DMS79 (cell line): ENCODE results near the gene CCNY.

Experiments
- DNase-seq: peaks from one replicate; lab custom pipeline; 2025; lab: John Stamatoyannopoulos, UW

The CCNY gene

DNA sequence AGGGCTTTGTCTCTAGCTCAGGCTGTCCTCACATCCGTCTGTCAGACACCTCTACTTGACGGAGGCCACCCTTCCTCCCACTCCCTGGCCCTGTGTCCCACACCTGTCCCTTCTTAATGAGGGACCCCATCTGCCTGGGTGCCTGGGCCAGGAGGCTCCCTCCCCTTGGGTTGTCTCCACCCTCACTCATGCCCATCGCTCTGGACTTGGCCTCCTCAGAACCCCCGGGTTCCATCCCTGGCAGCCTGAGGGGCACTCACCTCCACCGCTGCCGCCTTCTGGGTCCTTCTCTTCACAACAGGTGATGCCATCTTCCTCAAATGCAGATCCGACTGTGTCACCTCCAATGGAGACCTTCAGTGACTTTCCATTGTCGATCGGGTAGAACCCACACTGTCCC is 248.6 kb downstream of the CCNY start:
- DNase-seq: no peak

DNA sequence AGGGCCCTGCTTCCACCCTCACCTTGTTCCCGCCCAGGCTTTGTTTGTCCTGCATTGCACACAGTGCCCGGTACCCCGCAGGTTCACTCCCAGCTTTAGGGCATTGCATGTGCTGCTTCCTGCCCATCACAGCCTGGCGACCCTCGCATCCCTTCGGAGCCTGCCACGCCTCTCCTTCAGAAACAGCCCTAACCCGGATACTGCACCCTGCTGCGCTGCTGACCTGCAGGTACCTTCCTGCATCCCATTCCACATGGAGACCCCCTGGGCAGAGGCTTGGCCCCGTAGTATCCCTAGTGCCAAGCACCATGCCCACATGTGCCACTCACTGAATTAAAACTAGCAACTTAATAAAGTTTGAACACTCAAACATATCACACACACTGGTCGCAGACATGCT is 249.0 kb downstream of the CCNY start:
- DNase-seq: no peak

DNA sequence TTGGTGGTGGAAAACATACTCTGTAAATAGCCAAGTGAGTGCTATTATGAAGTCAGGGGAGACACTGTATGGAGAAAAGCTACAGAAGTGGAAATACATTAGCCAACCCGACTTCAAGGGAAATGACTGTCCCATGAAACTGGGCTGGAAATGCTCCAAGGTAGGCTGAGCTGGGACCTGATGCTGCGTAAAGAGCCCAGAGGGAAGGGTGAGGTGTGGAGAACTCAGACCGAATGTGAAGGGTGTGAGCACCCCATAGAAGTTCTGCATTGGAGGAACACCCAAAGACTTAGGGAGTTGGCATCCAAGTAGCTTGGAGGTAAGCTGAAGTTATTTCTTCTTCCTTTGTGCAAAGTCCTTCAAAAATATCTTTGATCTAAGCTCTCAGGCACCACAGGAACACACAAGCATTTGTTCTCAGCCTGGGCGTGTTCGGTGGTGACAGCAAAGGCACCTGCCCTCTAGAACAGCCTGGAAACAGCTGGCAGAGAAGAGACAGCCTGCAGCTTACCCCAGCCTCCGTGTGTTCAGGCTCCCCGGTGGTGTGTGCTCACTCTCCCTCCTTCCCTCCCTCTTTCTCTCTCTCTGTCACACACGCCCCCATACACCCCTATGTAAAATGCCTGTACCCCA is 249.7 kb downstream of the CCNY start:
- no peak for DNase-seq

DNA sequence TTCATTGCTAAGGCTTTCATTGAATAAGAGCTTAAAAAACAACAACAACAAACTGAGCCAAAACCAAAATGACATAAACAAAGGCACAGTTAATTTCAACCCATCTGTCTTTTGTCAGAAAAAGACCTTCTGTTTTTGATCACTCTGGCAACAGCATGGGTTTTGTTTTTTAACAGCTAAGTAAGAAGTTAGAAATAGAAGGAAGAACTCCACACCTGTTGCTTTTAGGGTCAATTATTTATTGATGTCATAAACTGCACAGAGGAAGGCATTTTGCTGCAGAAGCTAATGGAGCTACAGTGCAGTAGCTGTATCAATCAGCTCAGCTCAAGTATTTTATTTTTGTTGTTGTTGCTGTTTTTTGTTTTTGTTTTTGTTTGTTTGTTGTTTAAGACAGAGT is 252.5 kb downstream of the CCNY start:
- DNase-seq: no peak

DNA sequence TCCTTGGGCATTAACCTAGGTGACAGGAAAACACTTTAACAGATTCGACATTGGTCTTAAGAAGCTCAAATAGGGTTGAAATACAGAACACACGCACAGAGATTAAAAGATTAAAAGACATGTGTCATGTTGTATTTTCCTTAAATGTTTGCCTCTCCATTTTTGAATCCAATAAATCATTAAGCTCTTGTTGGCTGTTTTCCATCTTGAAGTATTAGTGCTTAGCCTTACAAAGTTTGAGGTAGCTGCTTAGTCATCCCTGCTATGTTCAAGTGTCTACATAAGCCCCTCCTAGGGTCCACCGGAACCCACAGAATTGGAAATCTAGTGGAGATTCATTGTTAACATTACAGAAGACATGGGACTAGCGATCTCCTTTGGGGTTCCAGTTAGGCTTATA is 256.1 kb downstream of the CCNY start:
- DNase-seq: no peak

DNA sequence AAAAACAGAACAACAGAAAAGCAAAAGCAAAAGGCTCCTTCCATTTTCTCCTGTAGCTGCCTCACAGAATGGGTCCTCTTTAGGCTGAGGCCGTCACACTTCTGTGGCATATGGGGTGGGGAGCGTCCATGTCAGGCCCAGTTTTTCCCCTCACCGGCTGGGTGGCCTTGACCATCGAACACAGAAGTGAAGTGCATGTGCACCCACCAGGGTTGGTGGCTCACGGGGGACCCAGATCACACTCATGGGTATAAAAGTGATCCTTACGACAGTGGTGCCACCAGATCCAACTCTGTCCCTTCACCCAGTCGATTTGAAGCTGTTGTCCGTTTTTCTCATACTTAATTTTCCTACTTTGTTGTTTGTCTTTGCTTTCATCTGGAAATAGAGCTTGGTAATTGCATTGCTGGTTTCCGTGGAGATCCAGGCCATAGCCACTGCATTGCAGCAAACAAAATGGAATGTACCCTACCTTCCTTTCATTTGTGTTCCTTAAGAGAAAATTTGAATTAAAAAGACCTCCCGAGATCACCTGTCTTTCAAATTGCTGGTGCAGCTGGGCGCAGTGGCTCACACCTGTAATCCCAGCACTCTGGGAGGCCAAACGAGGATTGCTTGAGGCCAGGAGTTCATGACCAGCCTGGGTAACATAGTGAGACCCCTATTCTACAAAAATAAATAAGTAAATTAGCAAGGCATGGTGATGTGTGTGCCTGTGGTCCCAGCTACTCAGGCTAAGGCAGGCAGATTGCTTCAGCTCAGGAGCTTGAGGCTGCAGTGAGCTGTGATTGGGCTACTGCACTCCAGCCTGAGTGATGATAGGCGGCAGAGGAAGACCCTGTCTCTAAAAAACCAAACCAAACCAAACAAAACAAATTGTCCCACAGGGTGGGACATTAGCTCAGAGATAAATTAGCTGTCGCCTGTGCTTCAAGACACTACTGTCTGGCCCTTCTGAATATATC is 258.1 kb downstream of the CCNY start:
- DNase-seq: no peak

DNA sequence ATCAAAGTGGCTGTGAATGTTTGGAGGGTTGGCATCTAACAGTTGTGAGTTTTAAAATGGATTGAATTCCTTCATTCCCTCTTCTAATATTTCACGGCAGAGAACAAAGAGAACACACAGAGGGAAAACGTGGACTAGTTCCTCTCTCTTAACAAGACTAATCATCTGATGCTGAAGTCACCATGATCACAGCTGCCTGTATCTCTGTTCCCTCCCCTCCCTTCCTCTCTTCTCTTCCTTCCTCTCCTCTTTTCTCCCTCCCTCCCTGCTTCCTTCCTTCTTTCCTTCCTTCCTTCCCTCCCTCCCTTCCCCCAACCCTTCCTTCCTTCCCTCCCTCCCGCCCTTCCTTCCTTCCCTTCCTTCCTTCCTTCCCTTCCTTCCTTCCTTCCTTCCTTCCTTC is 258.8 kb downstream of the CCNY start:
- DNase-seq: no peak

DNA sequence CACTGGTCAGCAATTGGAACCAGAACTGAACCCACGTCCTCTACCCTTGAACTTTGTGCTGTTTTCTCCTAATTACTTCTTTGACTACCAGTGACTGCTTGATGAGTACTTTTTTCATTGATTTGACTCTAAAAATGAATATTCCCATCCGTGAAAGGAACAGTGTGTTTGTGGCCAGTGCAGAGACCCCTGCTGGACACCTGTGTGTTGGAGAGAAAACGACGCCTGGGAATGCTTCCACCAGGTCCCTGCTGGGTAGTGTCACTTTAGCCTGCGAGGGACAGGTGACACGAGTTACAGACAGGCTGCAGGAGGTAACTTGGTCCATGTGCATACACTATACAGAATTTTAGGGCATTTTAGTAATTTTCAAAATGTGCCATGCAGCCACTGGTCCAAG is 262.1 kb downstream of the CCNY start:
- no peak for DNase-seq

DNA sequence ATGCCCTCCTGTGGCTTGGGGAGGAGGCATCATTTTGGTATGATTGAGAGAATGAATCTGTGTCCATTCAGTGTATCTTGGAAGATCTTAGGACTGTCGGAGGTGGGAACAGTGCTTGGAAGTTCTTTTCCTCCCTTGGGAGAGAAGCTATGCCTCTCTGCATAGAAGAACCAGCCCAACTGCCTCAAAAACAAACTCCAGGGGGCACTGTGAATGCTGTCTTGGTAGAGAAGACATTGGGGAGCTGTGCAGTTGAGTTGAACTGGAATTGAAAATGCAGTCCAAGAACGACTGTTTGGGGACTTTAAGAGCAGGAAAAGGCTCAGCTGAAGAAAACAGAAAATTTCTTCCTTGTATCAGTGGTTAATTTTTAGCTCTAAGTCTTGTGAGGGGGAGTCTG is 263.9 kb downstream of the CCNY start:
- no peak for DNase-seq

DNA sequence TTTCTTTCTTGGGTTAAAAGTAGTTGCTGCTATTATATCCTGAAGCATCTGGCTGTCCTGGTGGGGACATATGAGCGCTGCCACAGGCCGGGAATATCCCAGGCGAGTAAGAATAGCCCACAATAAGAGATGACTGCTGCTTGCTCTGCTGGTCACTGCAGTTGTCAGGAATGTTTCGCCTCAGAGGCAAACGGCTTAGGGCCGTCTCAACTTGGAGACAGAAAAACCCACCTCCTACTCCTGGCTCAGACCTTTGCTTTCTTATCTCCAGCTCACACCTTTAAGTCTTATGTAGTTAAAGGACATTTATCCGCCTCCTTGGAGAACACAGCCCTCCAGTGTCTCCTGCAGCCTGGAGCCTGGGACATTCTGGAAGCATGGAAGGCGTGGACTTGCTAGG is 268.9 kb downstream of the CCNY start, which contains the start of gene GJD4:
Gene GJD4 (plus strand): TSS at position 151 of the 400 bp plus-strand sequence. CDS start 227 bp downstream, at position 378.
- DNase-seq: no peak

DNA sequence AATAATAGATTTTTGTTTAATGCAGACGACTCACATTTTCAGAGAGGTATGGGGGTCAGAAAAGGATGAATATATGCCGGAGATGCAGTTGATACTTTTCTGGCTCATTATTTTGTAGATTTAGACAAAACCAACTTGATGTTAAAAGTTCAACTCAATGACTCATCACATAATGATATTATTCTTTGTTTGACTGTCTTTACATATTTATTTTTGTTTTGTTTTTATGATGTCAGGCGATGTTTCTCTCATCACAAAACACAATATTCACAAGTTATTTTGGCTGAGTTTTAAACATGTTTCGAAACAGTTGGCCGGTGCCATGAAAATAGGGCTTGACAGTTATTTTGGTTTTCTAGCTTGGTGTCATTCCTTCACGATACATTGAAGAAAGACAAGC is 270.1 kb downstream of the CCNY start:
- no peak for DNase-seq

DNA sequence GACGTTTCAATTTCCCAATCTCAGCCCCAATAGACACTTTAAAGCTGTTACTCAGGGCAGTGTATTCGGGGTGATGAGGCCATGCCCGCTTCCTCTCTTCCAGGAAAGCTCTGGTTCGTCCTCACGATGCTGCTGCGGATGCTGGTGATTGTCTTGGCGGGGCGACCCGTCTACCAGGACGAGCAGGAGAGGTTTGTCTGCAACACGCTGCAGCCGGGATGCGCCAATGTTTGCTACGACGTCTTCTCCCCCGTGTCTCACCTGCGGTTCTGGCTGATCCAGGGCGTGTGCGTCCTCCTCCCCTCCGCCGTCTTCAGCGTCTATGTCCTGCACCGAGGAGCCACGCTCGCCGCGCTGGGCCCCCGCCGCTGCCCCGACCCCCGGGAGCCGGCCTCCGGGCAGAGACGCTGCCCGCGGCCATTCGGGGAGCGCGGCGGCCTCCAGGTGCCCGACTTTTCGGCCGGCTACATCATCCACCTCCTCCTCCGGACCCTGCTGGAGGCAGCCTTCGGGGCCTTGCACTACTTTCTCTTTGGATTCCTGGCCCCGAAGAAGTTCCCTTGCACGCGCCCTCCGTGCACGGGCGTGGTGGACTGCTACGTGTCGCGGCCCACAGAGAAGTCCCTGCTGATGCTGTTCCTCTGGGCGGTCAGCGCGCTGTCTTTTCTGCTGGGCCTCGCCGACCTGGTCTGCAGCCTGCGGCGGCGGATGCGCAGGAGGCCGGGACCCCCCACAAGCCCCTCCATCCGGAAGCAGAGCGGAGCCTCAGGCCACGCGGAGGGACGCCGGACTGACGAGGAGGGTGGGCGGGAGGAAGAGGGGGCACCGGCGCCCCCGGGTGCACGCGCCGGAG is 271.4 kb downstream of the CCNY start:
- DNase-seq: no peak

DNA sequence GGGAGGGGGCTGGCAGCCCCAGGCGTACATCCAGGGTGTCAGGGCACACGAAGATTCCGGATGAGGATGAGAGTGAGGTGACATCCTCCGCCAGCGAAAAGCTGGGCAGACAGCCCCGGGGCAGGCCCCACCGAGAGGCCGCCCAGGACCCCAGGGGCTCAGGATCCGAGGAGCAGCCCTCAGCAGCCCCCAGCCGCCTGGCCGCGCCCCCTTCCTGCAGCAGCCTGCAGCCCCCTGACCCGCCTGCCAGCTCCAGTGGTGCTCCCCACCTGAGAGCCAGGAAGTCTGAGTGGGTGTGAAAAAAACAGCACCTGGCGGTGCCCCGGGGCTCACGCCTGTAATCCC is 272.0 kb downstream of the CCNY start:
- DNase-seq: no peak

DNA sequence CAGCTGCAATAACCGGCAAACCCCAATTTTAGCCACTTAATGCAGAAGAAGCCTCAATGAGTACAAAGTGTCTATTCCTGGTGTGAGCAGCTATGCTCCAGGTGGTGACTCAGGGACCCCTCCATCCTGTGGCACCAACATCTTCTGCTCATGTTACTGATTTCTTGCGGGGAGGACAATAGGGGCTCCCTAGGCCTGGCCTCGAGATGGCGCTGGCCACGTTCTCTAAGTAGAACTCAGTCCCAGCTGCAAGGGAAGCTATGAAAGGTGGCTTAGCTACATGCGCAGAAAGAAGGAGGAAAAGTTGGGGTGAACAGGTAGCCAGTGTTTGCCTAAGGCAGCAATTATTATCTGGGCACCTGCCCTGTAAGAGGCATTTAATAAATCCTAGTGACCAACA is 275.4 kb downstream of the CCNY start:
- DNase-seq: no peak

DNA sequence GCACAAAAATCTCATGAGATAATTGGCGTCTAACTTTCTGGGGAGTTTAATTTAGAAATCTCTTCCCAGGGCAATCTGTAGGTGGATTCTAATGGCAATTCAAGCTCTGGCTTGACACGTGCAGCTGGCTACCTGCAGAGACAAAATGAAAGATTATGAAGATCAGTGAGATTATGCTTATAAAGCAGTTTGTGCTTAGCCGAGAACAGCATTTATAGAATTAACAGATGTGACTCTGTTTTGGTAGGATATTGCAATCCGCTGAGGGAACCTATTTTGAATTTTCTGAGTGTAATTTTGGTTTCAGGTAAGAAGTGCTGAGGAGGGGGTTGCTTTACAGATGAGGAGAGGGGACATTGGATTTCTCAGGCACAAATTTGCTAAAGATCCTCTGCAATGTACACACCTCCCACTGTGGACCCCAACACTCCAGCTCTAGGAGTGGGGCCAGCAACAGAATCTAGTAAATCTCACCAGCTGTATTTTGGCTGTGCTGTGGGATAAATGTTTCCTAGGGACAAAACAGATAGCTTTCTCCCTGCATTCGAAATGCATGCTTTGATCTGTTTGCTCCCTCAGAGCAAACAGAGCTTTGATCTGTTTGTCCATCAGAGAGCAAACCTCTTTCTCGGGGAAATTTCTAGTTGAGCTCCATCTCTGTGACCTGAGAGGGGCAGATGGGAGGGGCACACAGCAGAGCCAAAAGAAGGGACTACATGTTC is 276.2 kb downstream of the CCNY start:
- DNase-seq: no peak

DNA sequence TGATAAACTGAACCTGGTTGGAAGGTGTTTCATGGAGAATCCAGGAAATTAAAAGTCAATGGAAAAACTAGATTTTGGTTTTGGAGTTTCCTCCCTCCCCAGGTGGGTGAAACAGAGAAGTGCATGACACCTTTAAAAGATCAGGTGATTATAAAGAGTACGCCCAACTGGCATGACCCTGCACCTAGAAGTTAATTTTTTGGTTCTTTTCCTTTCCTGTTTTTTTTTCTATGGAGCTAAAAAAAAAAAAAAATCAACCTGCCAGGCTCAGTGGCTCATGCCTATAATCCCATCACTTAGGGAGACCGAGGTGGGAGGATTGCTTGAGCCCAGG is 276.8 kb downstream of the CCNY start:
- no peak for DNase-seq

DNA sequence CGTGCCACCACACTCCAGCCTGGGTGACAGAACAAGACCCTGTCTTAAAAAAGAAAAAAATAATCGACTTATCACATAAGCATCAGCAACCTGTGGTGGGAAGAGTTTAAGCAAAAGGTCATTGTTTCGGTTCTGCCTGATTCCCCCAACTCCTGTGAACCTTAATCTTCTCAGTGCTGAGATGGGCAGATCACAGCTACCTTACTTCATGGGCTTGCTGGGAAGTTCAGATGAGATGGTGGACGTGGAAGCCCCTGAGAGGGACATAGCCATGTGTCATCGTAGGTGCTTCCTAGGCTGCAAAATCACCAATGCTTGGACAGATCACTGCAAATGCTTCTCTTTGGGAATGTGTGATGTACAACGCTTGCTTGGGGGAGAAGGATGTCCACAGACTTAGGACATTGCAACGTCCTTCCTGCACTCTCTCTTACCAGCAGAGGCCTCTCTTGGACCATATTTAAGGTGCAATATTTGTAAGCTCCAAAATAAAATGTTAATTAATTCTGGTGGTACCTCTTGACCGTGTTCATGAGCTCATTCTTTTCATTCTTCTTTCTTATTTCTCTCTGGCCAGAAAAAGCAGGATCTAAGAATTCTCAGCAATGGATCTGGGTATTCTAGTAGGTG is 277.4 kb downstream of the CCNY start:
- no peak for DNase-seq

DNA sequence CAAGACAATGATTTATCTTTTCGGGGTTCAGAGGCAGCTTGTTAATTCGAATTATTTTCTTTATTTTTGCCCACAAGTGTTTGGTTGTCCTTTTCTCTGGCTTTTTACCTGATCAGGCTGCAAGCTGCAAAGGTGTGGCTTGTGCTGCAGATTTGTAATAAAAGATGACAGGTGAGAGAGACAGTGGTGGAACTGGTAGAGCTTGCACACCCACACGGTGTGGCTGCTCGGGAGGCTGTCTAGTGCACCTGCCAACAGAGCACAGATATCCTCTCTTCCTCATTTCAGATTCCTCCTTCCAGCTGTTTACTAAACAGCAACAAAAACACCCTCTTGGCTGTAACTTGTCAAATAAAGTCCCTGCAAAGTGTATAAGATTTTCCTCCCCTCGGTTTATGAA is 278.0 kb downstream of the CCNY start:
- DNase-seq: no peak
